ENCODE data around the gene CAMK1D. TPM values are rescaled to one million over a fixed set of nuclear protein-coding genes. Genes with fewer than 3 reads are reported as not detected.

CAMK1D gene
- total and polyA plus RNA-seq, 9 donors = 1.9 to 7.4 (median 3.9) TPM

- no peaks in the 10 kb centered on the region for H3K36me3 ChIP-seq (ENCODE audit: control insufficient read depth, insufficient read depth, low read length)
- 65% methylated on average over 3 of the region's 7 CpGs for WGBS (ENCODE audit: insufficient coverage)
- no peak overlapping the region for H3K27ac ChIP-seq (ENCODE audit: low read length)
- H3K4me3 ChIP-seq (ENCODE audit: low read length) = no peak overlapping the region
- no peaks in the 10 kb centered on the region for H3K9me3 ChIP-seq (replicated peaks; ENCODE audit: control insufficient read depth, low read depth, low read length)
- H3K27me3 ChIP-seq (ENCODE audit: control insufficient read depth, insufficient read depth, low read length) = no peaks in the 10 kb centered on the region
- peak; percentile 72 for DNase-seq
- H3K4me1 ChIP-seq (ENCODE audit: control insufficient read depth, insufficient read depth, low read length) = no peaks in the 10 kb centered on the region
Measured at GRCh38 chr10:12699258-12699700, 349.9 kb downstream of the CAMK1D start.

DNA sequence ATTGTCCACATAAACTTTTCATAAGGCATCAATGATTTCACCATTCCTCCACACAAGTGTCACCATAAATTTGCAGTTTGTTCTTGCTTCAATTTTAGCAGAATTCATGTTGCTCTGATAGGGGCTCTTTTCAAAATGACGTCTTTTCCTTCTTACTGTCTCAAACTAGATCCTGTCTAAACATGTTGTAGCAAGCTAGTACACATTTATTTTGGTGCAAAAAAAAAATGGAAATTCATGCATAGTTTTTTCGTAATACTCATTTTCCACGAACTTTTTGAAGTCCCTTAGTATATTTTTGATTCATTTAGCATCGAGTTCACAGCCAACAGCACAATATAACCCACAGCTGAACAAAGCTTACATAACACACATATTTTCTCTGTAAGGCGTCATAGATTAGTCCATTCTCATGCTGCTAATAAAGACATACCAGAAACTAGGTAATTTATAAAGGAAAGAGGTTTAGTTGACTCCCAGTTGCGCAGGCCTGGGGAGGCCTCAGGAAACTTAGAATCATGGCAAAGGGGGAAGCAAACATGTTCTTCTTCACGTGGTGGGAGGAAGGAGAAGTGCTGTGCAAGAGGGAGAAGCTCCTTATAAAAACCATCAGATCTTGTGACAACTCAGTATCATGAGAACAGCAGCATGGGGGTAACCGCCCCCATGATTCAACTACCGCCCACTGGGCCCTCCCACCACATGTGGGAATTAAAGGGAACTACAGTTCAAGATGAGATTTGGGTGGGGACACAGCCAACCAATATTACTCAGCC is 350.6 kb downstream of the CAMK1D start:
- Histone ChIP-seq H3K4me1 (ENCODE audit: control insufficient read depth, insufficient read depth, low read length) (no peaks in the 10 kb centered on the region), H3K36me3 (ENCODE audit: control insufficient read depth, insufficient read depth, low read length) (no peaks in the 10 kb centered on the region), H3K9me3 (replicated peaks; ENCODE audit: control insufficient read depth, low read depth, low read length) (no peaks in the 10 kb centered on the region), H3K4me3 (ENCODE audit: low read length) (no peak overlapping the region), H3K27me3 (ENCODE audit: control insufficient read depth, insufficient read depth, low read length) (no peaks in the 10 kb centered on the region), H3K27ac (ENCODE audit: low read length) (no peak overlapping the region)
- no peak for DNase-seq
- WGBS (ENCODE audit: insufficient coverage) = no CpG with 5 or more reads among the region's 9 CpGs

- Histone ChIP-seq H3K27ac (ENCODE audit: low read length) (no peak overlapping the region), H3K4me1 (ENCODE audit: control insufficient read depth, insufficient read depth, low read length) (no peaks in the 10 kb centered on the region), H3K36me3 (ENCODE audit: control insufficient read depth, insufficient read depth, low read length) (no peaks in the 10 kb centered on the region), H3K27me3 (ENCODE audit: control insufficient read depth, insufficient read depth, low read length) (no peaks in the 10 kb centered on the region), H3K9me3 (replicated peaks; ENCODE audit: control insufficient read depth, low read depth, low read length) (no peaks in the 10 kb centered on the region), H3K4me3 (ENCODE audit: low read length) (no peak overlapping the region)
- 83% methylated on average over 1 of the region's 3 CpGs for WGBS (ENCODE audit: insufficient coverage)
- DNase-seq = no peak
Measured at GRCh38 chr10:12700557-12700874, 351.2 kb downstream of the CAMK1D start.

DNA sequence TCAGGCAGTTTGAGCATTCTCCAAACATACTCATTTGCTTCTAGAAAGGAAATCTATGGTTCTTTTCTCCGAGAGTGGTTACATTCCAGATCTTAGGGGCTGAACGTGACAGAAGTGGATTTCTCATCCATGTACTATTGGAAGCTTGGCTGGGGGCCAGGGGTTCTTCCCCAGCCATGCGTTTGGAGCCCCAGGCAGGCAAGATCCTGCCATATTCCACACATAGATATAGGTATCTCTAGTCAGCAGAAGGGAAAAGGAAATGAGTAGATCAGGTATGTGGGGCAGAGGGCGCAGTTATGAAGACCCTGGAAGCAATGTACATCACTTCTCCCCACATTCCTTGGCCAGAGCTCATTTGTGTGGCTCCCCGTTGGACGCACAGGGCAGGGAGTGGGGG is 352.3 kb downstream of the CAMK1D start:
- DNase-seq = no peak
- WGBS (ENCODE audit: insufficient coverage) = 20% methylated on average over 1 of the region's 6 CpGs
- H3K9me3 ChIP-seq (replicated peaks; ENCODE audit: control insufficient read depth, low read depth, low read length) = no peaks in the 10 kb centered on the region
- H3K36me3 ChIP-seq (ENCODE audit: control insufficient read depth, insufficient read depth, low read length) = no peaks in the 10 kb centered on the region
- H3K4me3 ChIP-seq (ENCODE audit: low read length) = no peak overlapping the region
- H3K27me3 ChIP-seq (ENCODE audit: control insufficient read depth, insufficient read depth, low read length) = no peaks in the 10 kb centered on the region
- no peak overlapping the region for H3K27ac ChIP-seq (ENCODE audit: low read length)
- H3K4me1 ChIP-seq (ENCODE audit: control insufficient read depth, insufficient read depth, low read length) = no peaks in the 10 kb centered on the region

- no peak overlapping the region for H3K4me3 ChIP-seq (ENCODE audit: low read length)
- peaks cover under 1% of the 10 kb centered on the region for H3K4me1 ChIP-seq (ENCODE audit: control insufficient read depth, insufficient read depth, low read length)
- H3K9me3 ChIP-seq (replicated peaks; ENCODE audit: control insufficient read depth, low read depth, low read length) = no peaks in the 10 kb centered on the region
- DNase-seq = no peak
- WGBS (ENCODE audit: insufficient coverage) = 70% methylated on average over 7 of the region's 9 CpGs
- H3K36me3 ChIP-seq (ENCODE audit: control insufficient read depth, insufficient read depth, low read length) = no peaks in the 10 kb centered on the region
- H3K27ac ChIP-seq (ENCODE audit: low read length) = no peak overlapping the region
- H3K27me3 ChIP-seq (ENCODE audit: control insufficient read depth, insufficient read depth, low read length) = no peaks in the 10 kb centered on the region
Measured at GRCh38 chr10:12702215-12702770, 352.9 kb downstream of the CAMK1D start.

DNA sequence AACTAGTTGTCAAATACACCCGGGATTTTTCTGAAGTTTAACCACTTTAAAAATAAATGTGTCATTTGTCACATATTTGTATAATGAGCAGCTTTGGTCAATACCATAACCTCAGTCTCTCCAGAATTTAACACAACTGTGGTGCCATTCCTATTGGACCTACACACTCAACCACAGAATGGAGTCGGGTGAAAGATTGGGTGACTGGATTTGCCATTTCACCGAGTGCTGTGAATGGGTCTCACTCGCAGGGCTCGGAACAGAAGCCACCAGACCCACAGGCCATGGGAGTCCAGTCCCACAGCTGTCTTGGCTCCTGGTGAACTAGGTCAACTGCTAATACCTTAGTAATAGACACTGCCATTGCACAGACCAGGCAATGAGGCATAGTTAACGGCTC is 353.8 kb downstream of the CAMK1D start:
- Histone ChIP-seq H3K4me1 (ENCODE audit: control insufficient read depth, insufficient read depth, low read length) (peaks cover 9% of the 10 kb centered on the region), H3K9me3 (replicated peaks; ENCODE audit: control insufficient read depth, low read depth, low read length) (no peaks in the 10 kb centered on the region), H3K4me3 (ENCODE audit: low read length) (no peak overlapping the region), H3K36me3 (ENCODE audit: control insufficient read depth, insufficient read depth, low read length) (no peaks in the 10 kb centered on the region), H3K27ac (ENCODE audit: low read length) (no peak overlapping the region), H3K27me3 (ENCODE audit: control insufficient read depth, insufficient read depth, low read length) (no peaks in the 10 kb centered on the region)
- no peak for DNase-seq
- WGBS (ENCODE audit: insufficient coverage) = 97% methylated on average over 3 of the region's 6 CpGs

DNA sequence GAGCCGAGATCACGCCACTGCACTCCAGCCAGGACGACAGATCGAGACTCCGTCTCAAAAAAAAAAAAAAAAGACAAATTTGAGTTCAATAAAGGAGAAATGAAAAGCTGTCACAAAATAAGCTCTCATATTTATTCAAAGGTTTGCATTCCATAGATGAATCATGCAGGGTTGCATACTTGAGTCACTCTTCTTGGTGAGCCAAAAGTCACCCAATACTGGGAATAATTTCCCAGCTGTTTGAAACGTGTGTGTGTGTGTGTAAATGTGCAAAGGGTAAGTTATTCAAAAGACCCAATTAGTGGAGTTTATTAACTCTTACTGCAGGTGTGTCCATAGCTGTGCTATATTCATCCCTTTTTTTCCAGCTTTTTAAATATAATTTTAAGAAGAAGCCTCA is 354.5 kb downstream of the CAMK1D start:
- WGBS (ENCODE audit: insufficient coverage) = no CpG with 5 or more reads among the region's 6 CpGs
- Histone ChIP-seq H3K36me3 (ENCODE audit: control insufficient read depth, insufficient read depth, low read length) (no peaks in the 10 kb centered on the region), H3K4me1 (ENCODE audit: control insufficient read depth, insufficient read depth, low read length) (peaks cover 14% of the 10 kb centered on the region)

DNA sequence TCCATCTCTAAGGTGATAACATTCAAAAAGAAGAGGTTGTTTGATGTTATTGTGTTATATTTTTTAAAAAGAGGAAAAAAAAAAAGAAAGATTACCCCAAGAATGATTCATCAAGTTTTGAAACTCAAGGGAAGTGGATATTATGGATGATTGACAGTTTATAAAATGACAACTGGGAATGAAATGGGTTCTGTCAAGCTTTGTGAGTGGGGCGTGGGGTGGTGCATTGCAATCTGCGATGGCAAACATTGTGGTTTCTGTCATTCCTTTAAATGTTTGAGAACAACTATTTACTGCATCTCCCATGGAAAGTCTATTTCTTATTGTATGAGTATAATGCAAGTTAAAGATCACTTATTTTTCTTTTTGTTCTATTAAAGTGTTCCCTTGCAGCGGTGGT is 355.1 kb downstream of the CAMK1D start:
- WGBS (ENCODE audit: insufficient coverage) = no CpG with 5 or more reads among the region's 3 CpGs
- Histone ChIP-seq H3K4me1 (ENCODE audit: control insufficient read depth, insufficient read depth, low read length) (peaks cover 18% of the 10 kb centered on the region), H3K9me3 (replicated peaks; ENCODE audit: control insufficient read depth, low read depth, low read length) (no peaks in the 10 kb centered on the region), H3K4me3 (ENCODE audit: low read length) (no peak overlapping the region), H3K27me3 (ENCODE audit: control insufficient read depth, insufficient read depth, low read length) (no peaks in the 10 kb centered on the region), H3K27ac (ENCODE audit: low read length) (no peak overlapping the region), H3K36me3 (ENCODE audit: control insufficient read depth, insufficient read depth, low read length) (no peaks in the 10 kb centered on the region)
- DNase-seq = no peak

More for the DNA sequence above, 354.5 kb downstream of the CAMK1D start:
- H3K9me3 ChIP-seq (replicated peaks; ENCODE audit: control insufficient read depth, low read depth, low read length) = no peaks in the 10 kb centered on the region
- no peak for DNase-seq
- H3K27ac ChIP-seq (ENCODE audit: low read length) = no peak overlapping the region
- no peak overlapping the region for H3K4me3 ChIP-seq (ENCODE audit: low read length)
- H3K27me3 ChIP-seq (ENCODE audit: control insufficient read depth, insufficient read depth, low read length) = no peaks in the 10 kb centered on the region

DNA sequence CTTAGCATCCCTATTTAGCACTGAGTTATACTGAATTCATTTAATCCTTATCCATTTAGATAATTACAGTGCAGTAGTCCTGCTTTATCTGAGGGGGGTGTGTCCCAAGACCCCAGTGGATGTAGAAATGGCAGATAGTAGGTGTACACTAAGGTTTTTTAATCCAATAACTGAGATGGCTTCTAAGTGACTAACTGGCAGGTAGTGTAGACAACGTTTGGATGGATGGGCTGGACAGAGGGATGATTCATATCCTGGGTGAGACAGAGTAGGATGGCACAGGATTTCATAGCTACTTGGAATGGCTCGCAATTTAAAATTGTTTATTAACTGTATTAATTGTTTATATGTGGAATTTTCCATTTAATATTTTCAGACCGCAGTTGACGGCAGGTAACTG is 356.6 kb downstream of the CAMK1D start:
- Histone ChIP-seq H3K4me3 (ENCODE audit: low read length) (no peak overlapping the region), H3K9me3 (replicated peaks; ENCODE audit: control insufficient read depth, low read depth, low read length) (no peaks in the 10 kb centered on the region), H3K4me1 (ENCODE audit: control insufficient read depth, insufficient read depth, low read length) (peaks cover 20% of the 10 kb centered on the region), H3K27me3 (ENCODE audit: control insufficient read depth, insufficient read depth, low read length) (no peaks in the 10 kb centered on the region), H3K36me3 (ENCODE audit: control insufficient read depth, insufficient read depth, low read length) (no peaks in the 10 kb centered on the region), H3K27ac (ENCODE audit: low read length) (no peak overlapping the region)
- DNase-seq = no peak
- WGBS (ENCODE audit: insufficient coverage) = 70% methylated on average over 2 of the region's 4 CpGs

DNA sequence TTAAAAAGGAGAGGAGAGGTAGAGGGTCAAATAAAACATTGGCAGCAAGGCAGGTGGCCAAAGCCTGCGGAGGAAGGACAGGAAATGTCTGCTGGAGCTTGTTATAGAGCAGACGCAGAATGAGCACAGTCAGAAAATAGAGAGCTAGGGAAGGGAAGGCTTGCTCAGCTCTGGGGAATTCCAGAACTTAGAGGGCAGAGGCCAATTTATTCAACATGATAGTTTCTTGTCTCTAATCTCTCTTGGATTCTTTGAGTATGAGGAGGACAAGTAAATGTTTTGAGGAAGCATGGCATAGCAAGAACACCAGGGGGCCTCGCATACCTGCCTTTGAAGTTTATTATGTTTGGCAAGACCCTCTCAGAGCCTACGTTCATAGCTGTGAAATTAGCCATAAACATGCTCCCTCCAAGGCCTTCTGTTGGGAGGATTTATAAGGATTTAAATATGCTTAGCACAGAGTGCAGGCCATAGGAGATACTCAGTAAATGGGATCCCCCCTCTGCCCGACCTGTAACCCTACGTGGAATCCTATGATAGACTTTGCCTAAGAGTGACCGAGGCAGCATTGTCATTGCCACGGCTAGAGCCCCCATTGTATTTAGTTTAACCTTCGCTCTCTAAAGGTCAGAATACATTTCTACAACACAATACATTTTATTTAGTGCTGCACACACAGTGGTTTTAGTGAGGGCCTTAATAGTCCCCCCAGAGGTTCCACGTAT is 358.3 kb downstream of the CAMK1D start:
- peak; percentile 67 for DNase-seq
- H3K4me3 ChIP-seq (ENCODE audit: low read length) = no peak overlapping the region
- H3K27ac ChIP-seq (ENCODE audit: low read length) = peak overlapping the region; percentile 26
- no peaks in the 10 kb centered on the region for H3K9me3 ChIP-seq (replicated peaks; ENCODE audit: control insufficient read depth, low read depth, low read length)
- no peaks in the 10 kb centered on the region for H3K36me3 ChIP-seq (ENCODE audit: control insufficient read depth, insufficient read depth, low read length)
- WGBS (ENCODE audit: insufficient coverage) = 41% methylated on average over 5 of the region's 10 CpGs
- no peaks in the 10 kb centered on the region for H3K27me3 ChIP-seq (ENCODE audit: control insufficient read depth, insufficient read depth, low read length)
- H3K4me1 ChIP-seq (ENCODE audit: control insufficient read depth, insufficient read depth, low read length) = peaks cover 20% of the 10 kb centered on the region
